ENCODE data around the gene TCEANC2.
"Not testable (repeated sequence)": the region's sequence is repeated elsewhere in the genome, so short reads cannot be mapped to it uniquely, and the experiment has no call there.

TCEANC2 gene

DNA sequence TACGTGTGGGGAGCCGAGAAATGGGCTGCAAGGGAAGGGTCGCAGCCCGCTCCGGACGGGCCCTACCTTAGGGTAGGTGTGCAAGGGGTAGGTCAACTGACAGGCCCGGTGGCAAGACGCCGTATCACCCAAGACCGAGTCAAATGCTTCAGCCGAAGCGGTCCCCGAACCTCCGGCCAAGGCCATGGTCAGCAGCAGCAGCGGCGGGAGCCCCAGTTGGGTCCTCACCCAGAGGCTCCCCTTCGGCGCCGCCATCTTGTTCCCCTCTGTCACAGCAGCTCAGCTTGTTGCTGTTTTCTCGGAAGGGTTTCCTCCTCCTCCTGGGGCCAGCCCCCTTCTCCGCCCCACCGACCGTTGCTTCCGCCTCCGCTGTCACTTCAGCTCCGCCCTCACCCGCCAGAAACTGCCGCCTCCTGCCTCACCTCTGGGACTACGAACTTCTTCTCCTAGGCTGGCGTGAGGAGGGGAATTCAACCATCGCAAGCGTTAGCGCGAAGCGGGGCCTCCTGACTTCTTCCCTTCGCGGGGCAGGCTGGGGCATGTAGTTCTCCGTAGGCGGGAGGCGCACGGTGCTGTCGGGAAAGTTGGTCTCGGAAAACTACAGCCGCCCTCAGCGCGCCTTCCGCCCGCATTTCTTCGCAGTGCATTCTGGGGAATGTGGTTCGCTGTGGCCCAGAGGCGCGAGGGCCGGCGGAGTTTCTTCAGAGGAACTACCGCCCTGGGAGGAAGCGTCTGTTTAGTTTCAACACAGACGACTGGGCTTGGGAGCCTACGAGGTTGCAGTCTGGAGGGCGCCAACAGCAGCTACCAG lies at the start of gene TCEANC2, which contains the start of gene TMEM59:
Gene TCEANC2 (plus strand): TSS at position 675 of the 811 bp plus-strand sequence. CDS start 815 bp downstream, outside the sequence.
Gene TMEM59 (minus strand): TSS at position 271 of the 811 bp plus-strand sequence. CDS start 16 bp downstream, at position 255.
- DNase-seq, result peak; percentile 98

DNA sequence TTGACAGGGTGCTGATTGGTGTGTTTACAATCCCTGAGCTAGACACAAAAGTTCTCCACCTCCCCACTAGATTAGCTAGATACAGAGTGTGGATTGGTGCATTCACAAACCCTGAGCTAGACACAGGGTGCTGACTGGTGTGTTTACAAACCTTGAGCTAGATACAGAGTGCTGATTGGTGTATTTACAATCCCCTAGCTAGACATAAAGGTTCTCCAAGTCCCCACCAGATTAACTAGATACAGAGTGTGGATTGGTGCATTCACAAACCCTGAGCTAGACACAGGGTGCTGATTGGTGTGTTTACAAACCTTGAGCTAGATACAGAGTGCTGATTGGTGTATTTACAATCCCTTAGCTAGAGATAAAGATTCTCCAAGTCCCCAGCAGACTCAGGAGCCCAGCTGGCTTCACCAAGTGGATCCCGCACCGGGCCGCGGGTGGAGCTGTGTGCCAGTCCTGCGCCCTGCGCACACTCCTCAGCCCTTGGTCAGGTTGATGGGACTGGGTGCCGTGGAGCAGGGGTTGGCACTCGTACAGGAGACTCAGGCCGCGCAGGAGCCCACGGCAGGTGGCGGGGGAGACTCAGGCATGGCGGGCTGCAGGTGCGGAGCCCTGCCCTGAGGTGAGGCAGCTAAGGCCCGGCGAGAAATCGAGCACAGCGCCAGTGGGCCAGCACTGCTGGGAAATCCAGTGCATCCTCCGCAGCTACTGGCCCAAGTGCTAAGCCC lies 49.5 kb upstream of the TCEANC2 start:
- DNase-seq, result not testable (repeated sequence)

DNA sequence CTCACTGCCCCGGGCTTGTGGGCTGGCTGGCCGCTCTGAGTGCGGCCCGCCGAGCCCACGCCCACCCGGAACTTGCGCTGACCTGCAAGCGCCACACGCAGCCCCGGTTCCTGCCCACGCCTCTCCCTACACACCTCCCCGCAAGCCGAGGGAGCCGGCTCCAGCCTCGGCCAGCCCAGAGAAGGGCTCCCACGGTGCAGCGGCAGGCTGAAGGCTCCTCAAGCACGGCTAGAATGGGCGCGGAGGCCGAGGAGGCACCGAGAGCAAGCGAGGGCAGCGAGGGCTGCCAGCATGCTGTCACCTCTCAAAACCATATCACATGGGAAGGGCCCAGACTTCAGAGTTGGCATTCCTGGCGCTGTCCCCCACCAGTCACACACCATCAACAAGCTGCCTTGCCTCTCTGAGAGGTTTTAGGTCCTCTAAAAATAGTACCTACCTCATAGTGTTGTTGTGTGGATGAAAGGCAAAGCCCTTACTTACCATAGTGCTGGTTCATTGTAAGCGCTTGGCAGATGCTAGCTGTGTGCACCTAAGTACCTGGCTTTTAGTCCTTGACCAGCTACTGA lies 48.8 kb upstream of the TCEANC2 start:
- no peak for DNase-seq

GRCh38 chr1:54006508-54006907 lies 46.9 kb upstream of the TCEANC2 start:
- no peak for DNase-seq

- no peak for DNase-seq
These were observed 45.8 kb upstream of the TCEANC2 start for GRCh38 chr1:54007613-54008012.

- no peak for DNase-seq
These were observed 44.5 kb upstream of the TCEANC2 start for GRCh38 chr1:54008876-54009275.

DNA sequence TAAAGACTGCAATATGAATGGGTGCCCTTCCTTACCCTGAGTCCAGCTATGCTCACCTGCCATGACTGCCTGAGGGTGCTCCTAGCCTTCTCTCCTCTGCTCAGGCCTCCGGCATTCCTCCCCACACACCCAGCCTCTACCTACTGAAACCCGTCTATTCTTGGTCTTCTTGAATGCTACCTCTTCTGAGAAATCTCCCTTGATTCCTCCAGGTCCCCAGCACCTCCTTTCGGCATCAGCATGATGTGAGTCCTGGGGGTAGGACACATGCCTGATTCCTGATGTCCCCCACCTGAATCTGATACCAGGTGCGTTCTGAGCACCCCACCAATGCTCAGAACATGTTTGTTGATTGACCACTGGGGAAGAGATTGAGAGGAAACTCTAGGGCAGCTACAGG lies 44.0 kb upstream of the TCEANC2 start:
- DNase-seq, result no peak

DNA sequence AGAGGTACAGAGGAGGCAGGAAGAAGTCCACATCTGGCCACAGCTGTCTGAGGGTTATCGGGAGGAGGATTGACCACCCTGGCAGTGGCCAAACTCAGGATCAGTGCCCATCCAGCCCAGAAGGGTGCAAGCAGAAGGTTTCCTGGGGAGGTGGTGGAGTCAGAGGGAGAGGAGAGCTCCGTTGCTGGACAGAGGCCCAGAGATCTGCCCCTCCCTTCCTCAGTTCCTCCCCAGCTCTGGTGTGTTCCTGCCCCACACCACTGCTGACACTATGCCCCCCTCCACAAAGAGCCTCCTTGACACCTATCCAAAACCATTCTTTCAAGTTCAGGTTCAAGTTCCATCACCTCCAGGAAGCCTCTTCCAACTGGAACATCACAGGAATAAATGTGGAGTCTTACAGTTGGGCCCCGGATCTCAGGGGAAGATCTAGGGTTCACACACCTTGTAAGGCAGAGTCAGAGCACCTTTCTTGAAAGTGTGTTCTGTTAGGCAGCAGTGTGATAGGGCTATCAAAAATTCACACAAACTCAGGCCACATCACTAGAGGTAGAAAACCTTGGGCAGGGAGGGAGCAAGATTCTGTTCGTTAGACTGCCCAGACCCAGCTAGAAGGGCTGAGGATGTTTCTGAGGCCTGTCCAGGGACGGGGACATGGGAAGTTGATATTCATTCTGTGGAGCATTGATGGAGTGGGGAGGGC lies 42.8 kb upstream of the TCEANC2 start:
- no peak for DNase-seq

GRCh38 chr1:54011316-54012007 lies 41.9 kb upstream of the TCEANC2 start:
- no peak for DNase-seq

- DNase-seq, result no peak
These were observed 41.4 kb upstream of the TCEANC2 start for GRCh38 chr1:54012008-54012325.

- no peak for DNase-seq
These were observed 40.5 kb upstream of the TCEANC2 start for GRCh38 chr1:54012863-54013262.

DNA sequence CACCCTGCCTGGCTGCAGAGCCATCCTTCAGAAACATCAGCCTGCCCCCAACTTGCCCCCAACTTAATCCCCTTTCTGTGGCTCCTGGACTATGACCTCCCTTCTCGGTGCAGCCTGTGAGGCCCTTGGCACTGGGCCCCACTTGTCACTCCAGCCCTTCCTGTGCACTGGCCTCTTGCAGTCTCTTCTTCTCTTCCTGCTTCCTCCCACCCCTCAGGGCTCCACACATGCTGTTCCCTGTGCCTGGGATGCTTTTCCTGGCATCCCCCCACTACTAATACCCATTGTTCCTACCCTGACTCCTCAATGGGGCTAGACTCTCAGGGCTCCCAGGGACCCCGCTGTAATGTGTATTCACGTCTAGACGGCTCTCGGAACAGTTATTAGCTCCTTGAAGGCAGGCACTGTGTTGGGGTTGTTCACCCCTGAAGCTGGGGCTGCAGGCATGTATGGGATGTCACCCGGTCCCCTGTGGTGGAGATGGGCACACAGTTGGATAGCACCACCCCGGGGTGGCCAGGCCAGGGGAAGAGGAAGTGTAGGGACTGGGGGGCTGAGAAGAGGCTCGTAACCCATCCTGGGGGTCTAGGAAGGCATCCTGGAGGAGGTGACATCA lies 39.9 kb upstream of the TCEANC2 start:
- DNase-seq, result no peak

DNA sequence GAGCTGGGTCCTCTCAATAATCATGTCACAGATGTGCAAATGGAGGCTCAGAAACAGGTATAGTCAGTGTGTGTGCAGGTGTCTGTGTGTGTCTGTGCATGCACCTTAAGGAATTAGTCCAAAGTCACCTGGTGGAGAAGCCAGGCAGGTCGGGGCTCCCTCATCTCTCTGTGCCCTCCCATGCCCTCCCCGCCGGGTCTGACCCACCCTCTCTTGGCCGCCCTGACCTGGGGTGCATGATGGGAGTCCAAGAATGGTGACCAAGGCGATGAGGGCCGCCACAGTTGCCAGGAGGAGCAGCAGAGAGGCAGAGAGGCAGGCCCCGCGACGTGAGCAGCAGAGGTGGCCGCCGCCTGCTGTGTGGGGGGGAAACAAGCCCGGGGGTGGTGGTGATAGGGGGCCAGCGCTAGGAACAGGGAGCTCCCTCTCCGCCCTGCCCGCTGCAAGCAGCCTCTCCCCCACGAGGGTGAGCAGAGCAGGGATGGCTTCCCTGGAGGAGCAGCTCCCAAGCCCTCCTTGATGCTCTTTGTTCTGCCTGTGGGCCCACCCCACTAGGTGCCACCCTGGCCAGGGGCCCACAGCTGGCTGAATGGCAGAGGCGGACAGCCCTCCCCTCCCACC lies 39.3 kb upstream of the TCEANC2 start:
- DNase-seq, result no peak

DNA sequence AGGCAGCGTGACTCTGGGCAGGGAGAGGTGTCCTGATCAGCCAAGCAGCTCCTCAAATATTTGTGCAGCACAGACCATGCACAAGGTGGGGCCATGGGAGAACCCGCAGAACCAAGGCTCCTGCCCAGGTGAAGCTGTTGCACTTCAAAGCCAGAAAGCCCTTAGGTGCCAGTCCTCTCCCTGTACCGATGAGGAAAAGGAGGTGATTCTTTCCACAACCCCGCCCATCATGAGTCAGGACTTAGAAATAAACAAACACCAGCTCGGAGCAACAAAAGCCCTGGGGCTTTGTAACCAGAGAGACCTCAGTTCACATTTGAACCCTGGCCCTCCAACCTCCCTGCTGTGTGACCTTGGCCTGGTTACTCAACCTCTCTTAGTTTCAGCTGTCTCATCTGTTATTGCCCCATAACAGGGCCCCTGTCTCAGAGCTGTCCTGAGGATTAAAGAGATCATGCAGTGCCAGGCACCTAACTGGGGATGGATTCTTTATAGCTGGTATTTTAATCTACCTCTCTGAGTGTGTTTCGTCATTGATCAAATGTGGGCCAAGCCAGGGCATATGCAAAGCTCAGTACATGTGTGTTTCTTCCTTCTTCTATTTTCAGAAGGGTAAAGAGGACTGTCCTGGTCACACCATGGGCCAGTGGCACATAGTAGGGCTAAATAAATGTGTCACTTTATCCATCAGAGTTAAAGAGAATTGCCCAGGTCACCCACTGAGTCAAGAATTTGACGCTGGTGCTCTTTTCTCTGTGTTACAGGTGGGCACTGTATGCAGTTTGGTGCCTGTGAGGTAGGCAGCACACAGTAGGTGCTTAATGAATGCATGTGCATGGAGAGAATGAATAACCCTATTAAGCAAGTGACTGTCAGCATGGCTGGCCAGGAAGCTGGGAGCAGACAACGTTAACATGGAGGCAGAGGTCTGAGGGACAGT lies 36.8 kb upstream of the TCEANC2 start:
- DNase-seq, result peak; percentile 95

GRCh38 chr1:54017979-54018378 lies 35.4 kb upstream of the TCEANC2 start, which contains the start of gene LDLRAD1:
Gene LDLRAD1 (minus strand): TSS chr1:54018186. CDS start chr1:54018112, 74 bp downstream.
- DNase-seq, result peak; percentile 69

DNA sequence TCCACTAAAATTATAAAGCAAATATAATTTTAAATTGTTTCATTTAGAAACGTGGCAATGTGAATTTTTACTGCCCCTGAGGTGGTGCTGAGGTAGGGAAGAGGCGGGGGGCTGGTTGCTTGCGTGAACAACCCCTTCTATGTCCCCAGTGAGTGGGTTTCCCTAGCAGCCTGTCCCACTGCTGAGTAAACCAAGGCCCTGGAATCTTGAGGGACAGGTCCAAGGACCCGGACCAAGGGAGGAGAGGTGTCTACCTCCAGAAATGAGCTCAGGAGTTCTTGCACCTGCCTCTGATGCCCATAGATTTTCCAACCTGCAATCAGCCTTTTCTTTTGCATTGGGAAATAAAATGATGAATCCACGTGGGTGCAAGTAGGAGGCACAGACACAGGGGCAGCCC lies 34.8 kb upstream of the TCEANC2 start:
- DNase-seq, result no peak

DNA sequence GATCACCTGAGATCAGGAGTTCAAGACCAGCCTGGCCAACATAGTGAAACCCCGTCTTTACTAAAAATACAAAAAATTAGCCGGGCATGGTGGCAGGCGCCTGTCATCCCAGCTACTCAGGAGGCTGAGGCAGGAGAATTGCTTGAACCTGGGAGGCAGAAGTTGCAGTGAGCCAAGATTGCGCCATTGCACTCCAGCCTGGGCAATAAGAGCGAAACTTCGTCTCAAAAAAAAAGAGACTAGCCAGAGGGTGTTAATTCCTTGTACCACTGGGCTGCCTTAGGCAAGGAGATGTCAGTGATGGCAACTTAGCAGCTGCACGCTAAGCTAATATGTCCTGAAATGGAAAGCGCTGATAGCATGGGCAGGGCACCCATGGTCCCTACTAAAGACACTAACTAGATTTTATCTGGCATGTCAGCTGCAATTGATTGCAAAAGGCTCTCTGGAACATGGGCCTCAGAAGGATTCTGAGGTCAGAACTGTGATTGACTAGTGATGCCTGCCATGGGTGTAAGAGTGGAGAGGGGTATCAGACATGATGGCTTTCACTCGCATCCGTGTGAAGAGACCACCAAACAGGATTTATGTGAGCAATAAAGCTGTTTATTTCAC lies 33.7 kb upstream of the TCEANC2 start:
- DNase-seq, result not testable (repeated sequence)

GRCh38 chr1:54024358-54024757 lies 29.1 kb upstream of the TCEANC2 start:
- DNase-seq, result no peak

GRCh38 chr1:54024811-54025210 lies 28.6 kb upstream of the TCEANC2 start:
- not testable (repeated sequence) for DNase-seq

DNA sequence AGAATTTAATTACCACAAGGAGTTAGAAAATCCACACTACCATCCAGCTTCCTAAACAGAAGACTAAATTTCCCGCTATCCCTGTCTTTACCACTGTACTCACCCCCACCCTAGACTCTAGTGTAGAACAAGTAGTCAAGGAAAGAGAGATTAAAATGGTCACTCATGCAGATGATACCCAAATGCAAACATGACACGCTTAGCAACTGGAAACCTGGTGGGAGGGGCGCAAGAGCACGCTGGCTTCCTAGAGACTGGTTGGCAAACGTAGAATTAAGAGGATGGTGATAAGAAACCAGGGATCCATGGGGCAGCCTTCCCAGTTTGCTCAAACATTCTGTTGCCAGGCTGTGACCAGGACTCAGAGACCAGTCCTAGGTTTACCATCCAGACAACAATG lies 25.6 kb upstream of the TCEANC2 start:
- DNase-seq, result peak; percentile 93
